ENCODE measurements around the gene TAPT1.

DNA sequence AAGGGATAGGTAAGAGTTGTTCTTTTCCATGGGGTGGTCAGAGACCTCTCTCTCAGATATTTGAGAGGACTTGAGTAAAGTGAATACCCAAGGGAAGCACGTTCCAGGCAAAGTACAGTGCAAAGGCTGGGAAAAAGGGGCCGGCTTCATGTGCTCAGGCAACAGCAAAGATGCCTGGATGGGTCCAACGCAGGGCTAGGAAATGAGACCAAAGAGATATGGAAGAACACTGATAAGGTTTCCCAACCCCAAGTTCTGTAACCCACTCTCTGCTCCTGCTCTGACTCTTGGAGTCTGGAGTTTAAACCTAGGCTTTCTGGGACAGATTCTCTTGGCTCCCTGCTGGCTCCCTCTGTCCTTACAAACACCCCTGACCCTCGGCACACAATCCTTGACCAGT lies 106.3 kb downstream of the TAPT1 start:
- TF ChIP-seq POLR2A (IDR thresholded peaks at IDR 0.05; ENCODE audit: low read depth, low read length), result no peak
- no peak for TF ChIP-seq POLR2AphosphoS5 (IDR thresholded peaks at IDR 0.05; ENCODE audit: low read depth, low read length)

Data from GM12892 (cell line).